Neural progenitor cell (in vitro differentiated cells): ENCODE data around the gene UBR2. TPM values are rescaled to one million over a fixed set of nuclear protein-coding genes. Genes with fewer than 3 reads are reported as not detected.

Experiments
- DNase-seq: peaks from one replicate; pipeline ENCODE4 v3.0.0-alpha.2; 2016; ENCODE audit warnings: low spot score
- H2AFZ ChIP-seq: fragments of 200-600 bp; sonication (generic); replicated peaks from 2 replicates; pipeline ENCODE4 v1.6.1; 2016; ENCODE audit warnings: antibody characterized with exemption
- H3F3A ChIP-seq: fragments of 200-600 bp; sonication (generic); 2 replicates; pipeline ENCODE4 v1.6.1; 2016; ENCODE audit warnings: antibody characterized with exemption, low read depth
- H3K27ac ChIP-seq: fragments of 200-600 bp; sonication (generic); 2 replicates; pipeline ENCODE4 v1.5.1; 2016; ENCODE audit warnings: mild to moderate bottlenecking
- H3K27me3 ChIP-seq: fragments of 200-600 bp; sonication (generic); 2 replicates; pipeline ENCODE4 v1.6.1; 2016; ENCODE audit warnings: mild to moderate bottlenecking, moderate library complexity
- H3K36me3 ChIP-seq: fragments of 200-600 bp; sonication (generic); 2 replicates; pipeline ENCODE4 v1.5.1; 2016
- H3K4me1 ChIP-seq: fragments of 200-600 bp; sonication (generic); 2 replicates; pipeline ENCODE4 v1.6.1; 2016; ENCODE audit warnings: mixed run types
- H3K4me2 ChIP-seq: fragments of 200-600 bp; sonication (generic); 2 replicates; pipeline ENCODE4 v1.6.1; 2016
- H3K4me3 ChIP-seq: fragments of 200-600 bp; sonication (generic); 2 replicates; pipeline ENCODE4 v1.5.1; 2016
- H3K79me2 ChIP-seq: fragments of 200-600 bp; sonication (generic); 2 replicates; pipeline ENCODE4 v1.6.1; 2016; ENCODE audit warnings: low read depth
- H3K9ac ChIP-seq: fragments of 200-600 bp; sonication (generic); 2 replicates; pipeline ENCODE4 v1.6.1; 2016
- H3K9me3 ChIP-seq: fragments of 200-600 bp; sonication (generic); 2 replicates; pipeline ENCODE4 v1.5.1; 2016; ENCODE audit warnings: low read depth
- H4K20me1 ChIP-seq: fragments of 200-600 bp; sonication (generic); 2 replicates; pipeline ENCODE4 v1.6.1; 2016; ENCODE audit warnings: low read depth
- H3K27ac Mint-ChIP-seq: 3 replicates; pipeline ENCODE4 v1.8.0; 2021; ENCODE audit warnings: mixed read lengths
- H3K27me3 Mint-ChIP-seq: 2 replicates; pipeline ENCODE4 v1.8.0; 2022; ENCODE audit warnings: low read depth, mild to moderate bottlenecking, inconsistent platforms, moderate library complexity, mixed read lengths; ENCODE audit not compliant: insufficient read depth
- H3K36me3 Mint-ChIP-seq: 3 replicates; pipeline ENCODE4 v1.8.0; 2021; ENCODE audit warnings: mixed read lengths
- H3K4me1 Mint-ChIP-seq: 3 replicates; pipeline ENCODE4 v1.8.0; 2021; ENCODE audit warnings: mixed read lengths
- H3K4me3 Mint-ChIP-seq: 3 replicates; pipeline ENCODE4 v1.8.0; 2021; ENCODE audit warnings: mild to moderate bottlenecking, moderate library complexity, mixed read lengths
- H3K9me3 Mint-ChIP-seq: 3 replicates; pipeline ENCODE4 v1.8.0; 2020; ENCODE audit warnings: mixed read lengths
- CTCF ChIP-seq: fragments of 200-600 bp; sonication (generic); IDR thresholded peaks from 2 replicates; pipeline ENCODE4 v1.5.1; 2017; ENCODE audit warnings: antibody characterized with exemption, mild to moderate bottlenecking
- EZH2 ChIP-seq: fragments of 200-600 bp; sonication (generic); IDR thresholded peaks from 2 replicates; pipeline ENCODE4 v1.6.1; 2017; ENCODE audit warnings: antibody characterized with exemption, mild to moderate bottlenecking, moderate library complexity
- EZH2phosphoT487 ChIP-seq: fragments of 200-600 bp; sonication (generic); IDR thresholded peaks from 2 replicates; pipeline ENCODE4 v1.6.1; 2017; ENCODE audit warnings: antibody characterized with exemption
- total RNA-seq: library from RNA; depleted of rRNA; stranded (reverse); fragments of >200 nt; gene quantifications from 2 replicates; pipeline ENCODE4 v1.2.3, GENCODE V29; 2015; ENCODE audit warnings: low replicate concordance

The UBR2 gene
- total RNA-seq, 1 donor from 2014 or later, result 34.7 TPM

DNA sequence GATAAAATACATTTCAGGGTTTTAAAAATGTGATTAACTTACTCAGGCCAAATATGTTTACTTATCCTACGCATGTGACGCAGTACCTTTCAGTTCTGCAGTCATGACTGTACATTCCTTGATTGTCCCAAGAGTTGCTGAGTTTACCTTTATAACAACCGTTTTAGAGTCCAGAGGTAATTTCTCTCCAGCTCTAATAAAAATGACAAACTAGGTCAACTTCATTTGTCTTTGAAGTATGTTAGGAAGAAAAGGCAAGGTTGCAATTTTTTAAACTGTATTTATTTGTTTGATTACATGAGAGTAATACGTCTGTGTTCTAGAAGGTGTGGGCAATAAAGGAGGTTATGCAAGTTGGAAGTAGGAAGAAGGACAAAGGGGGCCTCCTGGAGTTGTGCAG, 38.6 kb upstream of the UBR2 start:
- no peak overlapping the region for H3K4me3 Mint-ChIP-seq
- no peaks in the 10 kb centered on the region for H3K79me2 ChIP-seq
- TF ChIP-seq EZH2, result no peak
- no peak for TF ChIP-seq CTCF
- TF ChIP-seq EZH2phosphoT487, result no peak
- H3K9me3 Mint-ChIP-seq, result no peaks in the 10 kb centered on the region
- H3K27me3 Mint-ChIP-seq, result peaks cover 4% of the 10 kb centered on the region
- no peaks in the 10 kb centered on the region for H3K36me3 Mint-ChIP-seq
- no peak overlapping the region for H3K27ac Mint-ChIP-seq
- no peak overlapping the region for H3K4me3 ChIP-seq
- no peaks in the 10 kb centered on the region for H3K36me3 ChIP-seq
- H3K4me1 Mint-ChIP-seq, result no peaks in the 10 kb centered on the region
- no peak overlapping the region for H3K27ac ChIP-seq
- no peaks in the 10 kb centered on the region for H3K27me3 ChIP-seq
- no peak overlapping the region for H3K4me2 ChIP-seq
- no peak for DNase-seq
- H3K4me1 ChIP-seq, result no peaks in the 10 kb centered on the region
- H3K9ac ChIP-seq, result no peak overlapping the region
- no peak overlapping the region for H2AFZ ChIP-seq
- no peaks in the 10 kb centered on the region for H3K9me3 ChIP-seq
- no peaks in the 10 kb centered on the region for H4K20me1 ChIP-seq
- peaks cover 4% of the 10 kb centered on the region for H3F3A ChIP-seq

DNA sequence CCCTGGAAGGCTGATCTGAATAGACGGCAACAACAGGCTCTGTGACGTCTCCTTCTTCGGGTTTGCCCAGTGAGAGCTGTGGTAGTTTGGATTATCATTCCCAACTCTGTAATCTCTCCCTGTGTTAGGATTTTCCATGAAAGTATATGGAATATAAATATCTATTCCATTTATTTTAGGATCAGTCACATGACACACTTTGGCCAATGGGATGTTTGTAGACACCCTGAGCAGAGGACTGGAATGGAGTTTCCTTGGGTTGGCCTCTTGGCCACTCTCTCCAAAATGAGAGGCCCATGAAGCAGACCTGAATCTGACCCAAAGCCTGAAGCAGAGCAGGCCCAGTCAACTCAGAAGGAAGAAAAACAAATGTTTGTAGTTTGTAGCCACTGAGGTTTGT, 37.2 kb upstream of the UBR2 start:
- Histone ChIP-seq H3K79me2 (no peaks in the 10 kb centered on the region), H3K4me2 (no peak overlapping the region), H3K27ac (no peak overlapping the region), H3F3A (peaks cover 4% of the 10 kb centered on the region), H3K27me3 (no peaks in the 10 kb centered on the region), H3K4me3 (no peak overlapping the region), H2AFZ (no peak overlapping the region), H3K9me3 (no peaks in the 10 kb centered on the region), H3K36me3 (no peaks in the 10 kb centered on the region), H4K20me1 (no peaks in the 10 kb centered on the region), H3K4me1 (no peaks in the 10 kb centered on the region), H3K9ac (no peak overlapping the region)
- Mint-ChIP-seq H3K4me3 (no peak overlapping the region), H3K27ac (no peak overlapping the region), H3K27me3 (peaks cover 4% of the 10 kb centered on the region), H3K9me3 (no peaks in the 10 kb centered on the region), H3K4me1 (no peaks in the 10 kb centered on the region), H3K36me3 (no peaks in the 10 kb centered on the region)
- no peak for DNase-seq
- TF ChIP-seq CTCF (no peak), EZH2 (no peak), EZH2phosphoT487 (no peak)

- H3K4me1 Mint-ChIP-seq, result no peaks in the 10 kb centered on the region
- no peaks in the 10 kb centered on the region for H3K9me3 Mint-ChIP-seq
- Histone ChIP-seq H3K4me3 (no peak overlapping the region), H4K20me1 (no peaks in the 10 kb centered on the region), H3F3A (peaks cover 4% of the 10 kb centered on the region), H3K27me3 (no peaks in the 10 kb centered on the region), H3K79me2 (no peaks in the 10 kb centered on the region), H3K4me1 (no peaks in the 10 kb centered on the region), H3K36me3 (no peaks in the 10 kb centered on the region), H3K9me3 (no peaks in the 10 kb centered on the region), H3K9ac (no peak overlapping the region), H2AFZ (no peak overlapping the region), H3K4me2 (no peak overlapping the region), H3K27ac (no peak overlapping the region)
- H3K27ac Mint-ChIP-seq, result no peak overlapping the region
- no peak for DNase-seq
- peaks cover 4% of the 10 kb centered on the region for H3K27me3 Mint-ChIP-seq
- no peaks in the 10 kb centered on the region for H3K36me3 Mint-ChIP-seq
- no peak for TF ChIP-seq EZH2phosphoT487
- TF ChIP-seq EZH2, result no peak
- TF ChIP-seq CTCF, result no peak
- no peak overlapping the region for H3K4me3 Mint-ChIP-seq
Measured at GRCh38 chr6:42527204-42527603, 36.6 kb upstream of the UBR2 start.

GRCh38 chr6:42530296-42530695, 33.5 kb upstream of the UBR2 start:
- TF ChIP-seq EZH2phosphoT487, result no peak
- TF ChIP-seq EZH2, result no peak
- TF ChIP-seq CTCF, result no peak
- Histone ChIP-seq H2AFZ (no peak overlapping the region), H3K36me3 (no peaks in the 10 kb centered on the region), H3K9me3 (no peaks in the 10 kb centered on the region), H3K27me3 (no peaks in the 10 kb centered on the region), H3K4me1 (no peaks in the 10 kb centered on the region), H3K27ac (no peak overlapping the region), H3K4me3 (no peak overlapping the region), H3K9ac (no peak overlapping the region), H4K20me1 (no peaks in the 10 kb centered on the region), H3K79me2 (no peaks in the 10 kb centered on the region), H3F3A (peaks cover 4% of the 10 kb centered on the region), H3K4me2 (no peak overlapping the region)
- H3K4me3 Mint-ChIP-seq, result no peak overlapping the region
- no peak overlapping the region for H3K27ac Mint-ChIP-seq
- H3K9me3 Mint-ChIP-seq, result no peaks in the 10 kb centered on the region
- no peaks in the 10 kb centered on the region for H3K4me1 Mint-ChIP-seq
- no peak for DNase-seq
- H3K27me3 Mint-ChIP-seq, result peaks cover 2% of the 10 kb centered on the region
- H3K36me3 Mint-ChIP-seq, result no peaks in the 10 kb centered on the region
